Dedifferentiated amniotic fluid mesenchymal stem cell (primary cell): ENCODE measurements around the gene SOX9.

ENCODE experiments used
- DNase-seq: peaks from one replicate; pipeline ENCODE4 v3.0.0-alpha.2; 2016; ENCODE audit errors: extremely low spot score

Gene SOX9

GRCh38 chr17:72120642-72121163 is at the start of gene SOX9:
Gene SOX9, plus strand, starts transcription at chr17:72121020. Its CDS starts 372 bp downstream, at chr17:72121392.
- DNase-seq, result peak; percentile 63

- DNase-seq, result no peak
Observed at GRCh38 chr17:72071330-72071729, 49.5 kb upstream of the SOX9 start.

- no peak for DNase-seq
Observed at GRCh38 chr17:72075995-72076677, 44.7 kb upstream of the SOX9 start.

- DNase-seq, result no peak
Observed at GRCh38 chr17:72076678-72077030, 44.2 kb upstream of the SOX9 start.

GRCh38 chr17:72077326-72077960 is 43.4 kb upstream of the SOX9 start:
- no peak for DNase-seq

GRCh38 chr17:72079700-72080099 is 41.1 kb upstream of the SOX9 start:
- no peak for DNase-seq

- no peak for DNase-seq
Observed at GRCh38 chr17:72087876-72088275, 32.9 kb upstream of the SOX9 start.

- DNase-seq, result no peak
Observed at GRCh38 chr17:72089453-72089987, 31.3 kb upstream of the SOX9 start.

GRCh38 chr17:72090108-72090507 is 30.7 kb upstream of the SOX9 start:
- no peak for DNase-seq

- no peak for DNase-seq
Observed at GRCh38 chr17:72092710-72093322, 28.0 kb upstream of the SOX9 start.

- no peak for DNase-seq
Observed at GRCh38 chr17:72093707-72094106, 27.1 kb upstream of the SOX9 start.

GRCh38 chr17:72095316-72095715 is 25.5 kb upstream of the SOX9 start:
- no peak for DNase-seq

GRCh38 chr17:72097144-72097543 is 23.7 kb upstream of the SOX9 start:
- DNase-seq, result no peak

- no peak for DNase-seq
Observed at GRCh38 chr17:72099919-72100318, 20.9 kb upstream of the SOX9 start.

GRCh38 chr17:72100470-72100869 is 20.4 kb upstream of the SOX9 start:
- no peak for DNase-seq

GRCh38 chr17:72101526-72101925 is 19.3 kb upstream of the SOX9 start:
- DNase-seq, result no peak

GRCh38 chr17:72102366-72102765 is 18.5 kb upstream of the SOX9 start:
- no peak for DNase-seq

GRCh38 chr17:72104164-72104862 is 16.5 kb upstream of the SOX9 start:
- no peak for DNase-seq

GRCh38 chr17:72104863-72105234 is 16.0 kb upstream of the SOX9 start:
- DNase-seq, result no peak

GRCh38 chr17:72107100-72107499 is 13.7 kb upstream of the SOX9 start:
- DNase-seq, result no peak

- DNase-seq, result no peak
Observed at GRCh38 chr17:72110231-72110941, 10.4 kb upstream of the SOX9 start.

GRCh38 chr17:72110942-72111318 is 9.9 kb upstream of the SOX9 start:
- no peak for DNase-seq
